Heart left ventricle (tissue), 16 donors: ENCODE results near the gene RNF186. TPM values are rescaled to one million over a fixed set of nuclear protein-coding genes. Genes with fewer than 3 reads are reported as not detected.

ENCODE experiments used
- ATAC-seq, 4 donors: fragments of 200-7000 bp; cut with Tn5 transposase; one replicate each; pipeline ENCODE4 v1.9.1; 2020 to 2022; ENCODE audit warnings: moderate library complexity in 4 of 4, mild to moderate bottlenecking in 3 of 4, moderate number of reproducible peaks in 1 of 4
- DNase-seq, 5 donors: peaks; one replicate each; pipeline ENCODE4 v3.0.0-alpha.2; 2020
- H3K27ac ChIP-seq, 12 donors: fragments of 200-600 bp; sonication (generic) in 4 of 12; one replicate each; pipeline versions ENCODE4 v1.5.0 to v1.8.0; 2016 to 2022; ENCODE audit warnings: mild to moderate bottlenecking in 2 of 12
- H3K27me3 ChIP-seq, 9 donors: fragments of 200-600 bp; sonication (generic) in 2 of 9; one replicate each; pipeline versions ENCODE4 v1.5.1 to v1.8.0; 2016 to 2022; ENCODE audit warnings: mild to moderate bottlenecking in 3 of 9
- H3K36me3 ChIP-seq, 9 donors: fragments of 200-600 bp; sonication (generic) in 2 of 9; one replicate each; pipeline versions ENCODE4 v1.5.0 to v1.8.0; 2018 to 2022; ENCODE audit warnings: mild to moderate bottlenecking in 2 of 9
- H3K4me1 ChIP-seq, 12 donors: fragments of 200-600 bp; sonication (generic) in 4 of 12; one replicate each; pipeline versions ENCODE4 v1.5.0 to v1.8.0; 2016 to 2022; ENCODE audit warnings: mild to moderate bottlenecking in 3 of 12
- H3K4me3 ChIP-seq, 12 donors: fragments of 200-600 bp; sonication (generic) in 4 of 12; one replicate each; pipeline versions ENCODE4 v1.5.0 to v1.8.0; 2017 to 2022; ENCODE audit warnings: mild to moderate bottlenecking in 9 of 12, moderate library complexity in 4 of 12
- H3K9me3 ChIP-seq, 12 donors: fragments of 200-600 bp; sonication (generic) in 4 of 12; one replicate each; pipeline versions ENCODE4 v1.5.0 to v1.8.0; 2016 to 2022; ENCODE audit warnings: mild to moderate bottlenecking in 1 of 12
- CTCF ChIP-seq, 12 donors: fragments of 200-600 bp; sonication (generic) in 4 of 12; IDR thresholded peaks; one replicate each; pipeline versions ENCODE4 v1.5.0 to v1.8.0; 2018 to 2022; ENCODE audit warnings: antibody characterized with exemption in 12 of 12, mild to moderate bottlenecking in 5 of 12
- POLR2A ChIP-seq, 2 donors: fragments of 450-650 bp; IDR thresholded peaks; one replicate each; pipeline ENCODE4 v1.6.1; 2017; ENCODE audit warnings: antibody characterized with exemption in 2 of 2, mild to moderate bottlenecking in 2 of 2, moderate library complexity in 2 of 2
- WGBS, 4 donors: extraction: QIAGEN DNeasy Blood & Tissue Kit in 2 of 4; methylation state at CpG; one replicate each; pipeline versions ENCODE4 v1.1.5 to v1.1.7; 2013 to 2018; 5-methylcytosine and 5-hydroxymethylcytosine counted together
- intact Hi-C, 10 donors: fragments of 100-400 bp; cut with DNase I; formaldehyde crosslinking; loops; one replicate each; pipeline versions ENCODE4 v1.11.1 to v1.14.2; 2022
- polyA plus RNA-seq, 2 donors: library from polyadenylated mRNA; stranded (reverse); fragments of 200-250 nt; gene quantifications; one replicate each; pipeline ENCODE4 v1.2.3, GENCODE V29; 2013
- total RNA-seq, 9 donors: library from RNA; depleted of rRNA in 2 of 9; stranded (reverse); fragments of >200 nt in 2 of 9; fragmentation: NEBNext Ultra II Directional in 3 of 9; extraction: Animal tissue kit (Norgen Biotek cat#: 25700) in 3 of 9; gene quantifications; one replicate each; pipeline versions ENCODE4 v1.1.0 to v1.2.4, GENCODE V29; 2016 to 2023
- donor health status: ischemic (EF 13 %, LVEDD 7.1; RV severe dilation, severe dysfunction).
- donor health status: healthy with polysubstance abuse.
- donor health status: DM: no; HTN: yes; CAD: no.
- donor health status: DM: no; HTN: no; CAD: no.
- donor health status: ischemic (EF 25% LVEDD 6.9; RV normal size, moderate dysfunction).
- donor health status: ischemic (EF 25% LVEDD 5.7; RV mildly dilated, moderate dysfunction).
- donor health status: healthy.
- donor health status: DM: yes; HTN: yes; CAD: no.
- donor health status: ischemic (EF 35%, LVEDD 5.7; RV mildly dilated, moderate dysfunction).
- donor health status: nonischemic (EF 11% LVEDD 7.7; RV severe dilation, severe dysfunction).
- donor health status: DM: yes; HTN: yes; CAD: no.
- donor health status: PGD.
- donor health status: ischemic (EF 29% LVEDD 5.4; RV normal size, mild dysfunction).
- donor health status: nonischemic (EF 23%, LVEDD 6.1; RV moderate dilation, normal function).

The RNF186 gene
- total and polyA plus RNA-seq, 11 donors: not detected

DNA sequence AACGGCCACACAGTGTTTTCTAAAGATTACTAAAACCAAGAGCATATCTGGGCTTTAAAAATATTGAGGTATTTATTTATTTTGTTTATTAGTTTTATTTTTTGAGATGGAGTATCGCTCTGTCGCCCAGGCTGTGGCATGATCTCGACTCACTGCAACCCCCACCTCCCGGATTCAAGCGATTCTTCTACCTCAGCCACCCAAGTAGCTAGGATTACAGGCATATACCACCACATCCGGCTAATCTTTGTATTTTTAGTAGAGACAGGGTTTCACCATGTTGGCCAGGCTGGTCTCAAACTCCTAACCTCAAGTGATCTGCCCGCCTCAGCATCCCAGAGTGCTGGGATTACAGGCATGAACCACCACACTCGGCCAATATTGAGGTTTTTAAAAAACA is 39.3 kb downstream of the RNF186 start:
- WGBS, 4 donors: 94 to 96% (median 95%) methylated on average over 9 of the region's 9 CpGs

DNA sequence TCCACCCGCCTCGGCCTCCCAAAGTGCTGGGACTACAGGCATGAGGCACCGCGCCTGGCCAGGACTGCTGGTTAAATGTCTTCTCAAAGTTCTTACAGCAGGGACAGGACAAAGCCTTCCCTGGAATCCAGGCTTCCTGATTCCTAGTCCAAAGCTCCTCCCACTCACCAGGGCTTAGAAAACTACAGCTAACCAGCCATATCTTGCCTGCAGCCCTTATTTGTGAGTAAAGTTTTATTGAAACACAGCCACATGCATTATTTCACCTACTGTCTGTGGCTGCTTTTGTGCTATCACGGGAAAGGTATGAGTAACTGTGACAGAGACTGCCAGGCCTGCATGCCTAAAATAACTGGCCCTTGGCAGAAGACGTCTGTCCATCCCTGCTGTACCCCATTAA is 39.8 kb downstream of the RNF186 start:
- no peaks in the 10 kb centered on the region for H3K9me3 ChIP-seq
- DNase-seq (no peak), ATAC-seq (no peak)
- intact Hi-C loops: no loop called here
- WGBS, 4 donors: 81 to 88% (median 87%) methylated on average over 6 of the region's 6 CpGs
- no peak overlapping the region for H3K27ac ChIP-seq
- no peaks in the 10 kb centered on the region for H3K4me1 ChIP-seq
- H3K4me3 ChIP-seq: no peak overlapping the region
- no peak for TF ChIP-seq CTCF (IDR thresholded peaks at IDR 0.05)
- no peak for TF ChIP-seq POLR2A (IDR thresholded peaks at IDR 0.05)
- H3K27me3 ChIP-seq: no peaks in the 10 kb centered on the region
- peaks cover 0 to 69% (median 35%) of the 10 kb centered on the region in 9 donors for H3K36me3 ChIP-seq

More for the DNA sequence above, 39.3 kb downstream of the RNF186 start:
- DNase-seq (no peak), ATAC-seq (no peak)
- TF ChIP-seq CTCF (IDR thresholded peaks at IDR 0.05) (no peak), POLR2A (IDR thresholded peaks at IDR 0.05) (no peak)
- H3K36me3 ChIP-seq: peaks cover 0 to 69% (median 35%) of the 10 kb centered on the region in 9 donors
- H3K4me3 ChIP-seq: no peak overlapping the region
- no peaks in the 10 kb centered on the region for H3K27me3 ChIP-seq
- H3K9me3 ChIP-seq: no peaks in the 10 kb centered on the region
- intact Hi-C loops: no loop called here
- H3K27ac ChIP-seq: no peak overlapping the region
- no peaks in the 10 kb centered on the region for H3K4me1 ChIP-seq

DNA sequence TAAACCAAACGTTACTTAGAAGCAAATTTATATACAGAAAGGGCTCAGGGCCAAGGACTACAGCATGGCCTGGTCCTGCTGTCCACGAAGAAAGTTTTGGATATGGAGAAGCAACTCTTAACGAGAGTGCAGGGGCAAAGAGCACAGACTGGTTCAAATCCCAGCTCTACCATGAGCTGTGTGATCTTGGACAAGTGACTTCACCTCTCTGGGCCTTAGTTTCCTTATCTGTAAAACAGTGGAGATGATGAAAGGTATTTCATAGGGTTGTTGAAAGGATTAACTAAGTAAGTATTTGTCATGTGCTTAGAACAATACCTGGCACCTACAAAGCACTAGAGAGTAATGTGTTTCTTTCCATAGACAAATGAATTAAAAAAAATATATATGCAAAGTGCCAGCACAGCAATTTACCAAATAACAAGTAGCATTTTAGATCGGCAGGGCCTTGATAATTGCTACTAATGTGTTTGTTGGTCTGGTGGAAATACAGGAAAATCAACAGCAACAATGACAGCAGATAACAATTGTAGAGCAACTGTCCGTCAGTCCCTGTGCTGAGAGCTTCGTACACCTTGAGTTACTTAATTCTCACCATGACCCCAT is 40.8 kb downstream of the RNF186 start:
- no peak for TF ChIP-seq POLR2A (IDR thresholded peaks at IDR 0.05)
- TF ChIP-seq CTCF (IDR thresholded peaks at IDR 0.05): no peak
- Histone ChIP-seq H3K27ac (no peak overlapping the region), H3K36me3 (peaks cover 0 to 65% (median 27%) of the 10 kb centered on the region in 9 donors), H3K4me1 (no peaks in the 10 kb centered on the region), H3K9me3 (no peaks in the 10 kb centered on the region), H3K27me3 (no peaks in the 10 kb centered on the region), H3K4me3 (no peak overlapping the region)
- ATAC-seq (no peak), DNase-seq (no peak)
- 78 to 85% (median 83%) methylated on average over 6 of the region's 6 CpGs for WGBS, 4 donors
- intact Hi-C loops: no loop called here

DNA sequence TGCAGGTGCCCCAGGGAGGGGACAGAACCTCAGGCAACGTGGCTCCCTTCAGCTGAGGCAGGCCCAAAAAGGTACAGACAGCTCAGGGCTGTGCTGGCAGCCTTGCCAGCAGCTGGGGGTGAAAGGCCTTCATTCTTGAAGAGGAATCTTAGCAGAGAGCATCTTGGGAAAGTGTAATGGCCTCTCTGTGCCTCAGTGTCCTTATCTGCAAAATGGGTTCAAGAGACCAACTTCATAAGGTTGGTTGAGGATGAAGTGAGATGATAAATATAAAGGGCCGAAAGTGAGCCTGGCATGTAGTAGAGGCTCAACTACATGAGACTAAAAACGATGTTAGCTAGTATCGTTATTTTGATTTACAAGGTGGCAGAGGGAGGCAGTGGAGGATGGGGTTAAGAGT is 41.6 kb downstream of the RNF186 start:
- Histone ChIP-seq H3K4me3 (no peak overlapping the region), H3K27ac (no peak overlapping the region), H3K27me3 (no peaks in the 10 kb centered on the region), H3K36me3 (peaks cover 0 to 57% (median 21%) of the 10 kb centered on the region in 9 donors), H3K4me1 (no peaks in the 10 kb centered on the region), H3K9me3 (no peaks in the 10 kb centered on the region)
- 81 to 90% (median 86%) methylated on average over 4 of the region's 4 CpGs for WGBS, 4 donors
- intact Hi-C loops: no loop called here
- TF ChIP-seq CTCF (IDR thresholded peaks at IDR 0.05) (no peak), POLR2A (IDR thresholded peaks at IDR 0.05) (no peak)
- DNase-seq: no peak
- ATAC-seq: no peak
